GM23338 (cell line): ENCODE measurements around the gene FHAD1. TPM values are rescaled to one million over a fixed set of nuclear protein-coding genes. Genes with fewer than 3 reads are reported as not detected.

Source experiments
- ATAC-seq: fragments of 200-7000 bp; cut with Tn5 transposase; 3 replicates; pipeline ENCODE4 v1.9.1; 2020
- DNase-seq: peaks from one replicate; pipeline ENCODE4 v3.0.0-alpha.2; 2015; ENCODE audit warnings: low spot score
- H2AFZ ChIP-seq: fragments of 200-600 bp; sonication (generic); 2 replicates; pipeline ENCODE4 v1.8.0; 2016; ENCODE audit warnings: antibody characterized with exemption, mild to moderate bottlenecking, moderate library complexity
- H3F3A ChIP-seq: fragments of 200-600 bp; sonication (generic); replicated peaks from 2 replicates; pipeline ENCODE4 v1.8.0; 2017; ENCODE audit warnings: antibody characterized with exemption, mixed run types, low read depth
- H3K27ac ChIP-seq: fragments of 200-600 bp; sonication (generic); 2 replicates; pipeline ENCODE4 v1.6.1; 2016; ENCODE audit warnings: low read depth
- H3K27me3 ChIP-seq: fragments of 200-600 bp; sonication (generic); 2 replicates; pipeline ENCODE4 v1.8.0; 2016; ENCODE audit warnings: mild to moderate bottlenecking, mixed run types, moderate library complexity; ENCODE audit not compliant: insufficient read depth
- H3K36me3 ChIP-seq: fragments of 200-600 bp; sonication (generic); 2 replicates; pipeline ENCODE4 v1.8.0; 2016; ENCODE audit warnings: mild to moderate bottlenecking; ENCODE audit not compliant: insufficient read depth
- H3K4me1 ChIP-seq: fragments of 200-600 bp; sonication (generic); 2 replicates; pipeline ENCODE4 v1.8.0; 2016; ENCODE audit warnings: mild to moderate bottlenecking, moderate library complexity; ENCODE audit not compliant: insufficient read depth
- H3K4me2 ChIP-seq: fragments of 200-600 bp; sonication (generic); 2 replicates; pipeline ENCODE4 v1.7.1; 2017; ENCODE audit warnings: mixed run types
- H3K4me3 ChIP-seq: fragments of 200-600 bp; sonication (generic); 2 replicates; pipeline ENCODE4 v1.6.1; 2016; ENCODE audit warnings: mixed run types
- H3K79me2 ChIP-seq: fragments of 200-600 bp; sonication (generic); replicated peaks from 2 replicates; pipeline ENCODE4 v1.8.0; 2017; ENCODE audit warnings: mild to moderate bottlenecking; ENCODE audit not compliant: insufficient read depth
- H3K9me2 ChIP-seq: fragments of 200-600 bp; sonication (generic); 2 replicates; pipeline ENCODE4 v1.8.0; 2017; ENCODE audit not compliant: insufficient read depth
- H4K20me1 ChIP-seq: fragments of 200-600 bp; sonication (generic); replicated peaks from 2 replicates; pipeline ENCODE4 v1.8.0; 2017; ENCODE audit warnings: mild to moderate bottlenecking; ENCODE audit not compliant: insufficient read depth
- H3K27ac Mint-ChIP-seq: 2 replicates; pipeline ENCODE4 v1.8.0; 2020; ENCODE audit warnings: inconsistent platforms, mild to moderate bottlenecking, moderate library complexity, mixed read lengths
- H3K27me3 Mint-ChIP-seq: 3 replicates; pipeline ENCODE4 v1.8.0; 2022; ENCODE audit warnings: low read depth, mild to moderate bottlenecking, moderate library complexity, mixed read lengths, inconsistent platforms; ENCODE audit not compliant: insufficient read depth, poor library complexity
- H3K36me3 Mint-ChIP-seq: 3 replicates; pipeline ENCODE4 v1.8.0; 2021; ENCODE audit warnings: low read depth, mild to moderate bottlenecking, inconsistent platforms, moderate library complexity, mixed read lengths
- H3K4me1 Mint-ChIP-seq: 3 replicates; pipeline ENCODE4 v1.8.0; 2020; ENCODE audit warnings: mild to moderate bottlenecking, inconsistent platforms, mixed read lengths
- H3K4me3 Mint-ChIP-seq: 3 replicates; pipeline ENCODE4 v1.8.0; 2021; ENCODE audit warnings: moderate library complexity, mild to moderate bottlenecking, inconsistent platforms, mixed read lengths
- H3K9me3 Mint-ChIP-seq: 3 replicates; pipeline ENCODE4 v1.8.0; 2020; ENCODE audit warnings: moderate library complexity, mild to moderate bottlenecking, inconsistent platforms, mixed read lengths
- CREB1 ChIP-seq: fragments of 250-450 bp; sonication (Bioruptor Pico); IDR thresholded peaks from 2 replicates; pipeline ENCODE4 v1.5.0; 2020; ENCODE audit warnings: low read depth, mild to moderate bottlenecking, moderate library complexity
- EZH2 ChIP-seq: fragments of 200-600 bp; sonication (generic); IDR thresholded peaks from one replicate; pipeline ENCODE4 v1.8.0; 2017; ENCODE audit warnings: antibody characterized with exemption, mild to moderate bottlenecking, low read depth; ENCODE audit not compliant: unreplicated experiment
- EZH2phosphoT487 ChIP-seq: fragments of 200-600 bp; sonication (generic); IDR thresholded peaks from one replicate; pipeline ENCODE4 v1.8.1; 2018; ENCODE audit warnings: antibody characterized with exemption; ENCODE audit not compliant: unreplicated experiment
- JUNB ChIP-seq: IDR thresholded peaks from one replicate; pipeline ENCODE4 v1.6.1; 2016; ENCODE audit warnings: antibody characterized with exemption; ENCODE audit not compliant: unreplicated experiment
- NANOG ChIP-seq: IDR thresholded peaks from 2 replicates; pipeline ENCODE4 v1.6.1; 2016; ENCODE audit warnings: antibody characterized with exemption, borderline replicate concordance
- POLR2AphosphoS5 ChIP-seq: IDR thresholded peaks from 2 replicates; pipeline ENCODE4 v1.6.1; 2016; ENCODE audit warnings: antibody characterized with exemption, low read depth
- STAT1 ChIP-seq: IDR thresholded peaks from one replicate; pipeline ENCODE4 v1.6.1; 2016; ENCODE audit warnings: antibody characterized with exemption; ENCODE audit not compliant: unreplicated experiment
- ZNF114 ChIP-seq: fragments of 250-450 bp; sonication (Bioruptor Pico); IDR thresholded peaks from 2 replicates; pipeline ENCODE4 v1.5.0; 2020; ENCODE audit warnings: mild to moderate bottlenecking, moderate library complexity
- ZNF331 ChIP-seq: fragments of 250-450 bp; sonication (Bioruptor Pico); IDR thresholded peaks from 2 replicates; pipeline ENCODE4 v1.5.0; 2020; ENCODE audit warnings: low read depth, mild to moderate bottlenecking, moderate library complexity
- polyA plus RNA-seq: library from polyadenylated mRNA; unstranded; fragments of >200 nt; fragmentation: Nextera tagmentation; extraction: Ambion mirVana; gene quantifications from 2 replicates; pipeline ENCODE4 v1.2.1, GENCODE V29; 2016
- total RNA-seq: library from RNA; depleted of rRNA; stranded (reverse); fragments of >200 nt; shearing (Covaris generic); gene quantifications from 2 replicates; pipeline ENCODE4 v1.2.3, GENCODE V29; 2014
- TF ChIP-seq, protein P1 (sequence below): fragments of 250-450 bp; sonication (Bioruptor Pico); IDR thresholded peaks from 2 replicates; pipeline ENCODE4 v1.5.0; 2020; ENCODE audit warnings: mild to moderate bottlenecking, moderate library complexity
- TF ChIP-seq, protein P2 (sequence below): IDR thresholded peaks from one replicate; pipeline ENCODE4 v1.6.1; 2018; ENCODE audit warnings: antibody characterized with exemption; ENCODE audit not compliant: unreplicated experiment
- TF ChIP-seq, protein P3 (sequence below), 2 experiments: fragments of 200-600 bp in 1 of 2; sonication (generic) in 1 of 2; conservative IDR thresholded peaks; 2 replicates each; pipeline versions ENCODE4 v1.5.1 to v1.6.1; 2016 to 2017; ENCODE audit warnings: antibody characterized with exemption in 2 of 2, low read depth in 2 of 2, mild to moderate bottlenecking in 2 of 2, moderate library complexity in 1 of 2
- TF ChIP-seq, protein P4 (sequence below): IDR thresholded peaks from 2 replicates; pipeline ENCODE4 v1.6.1; 2016; ENCODE audit warnings: antibody characterized with exemption

FHAD1 gene
- total and polyA plus RNA-seq, 2 experiments from 2014 or later: 1.8 to 3.3 TPM

DNA sequence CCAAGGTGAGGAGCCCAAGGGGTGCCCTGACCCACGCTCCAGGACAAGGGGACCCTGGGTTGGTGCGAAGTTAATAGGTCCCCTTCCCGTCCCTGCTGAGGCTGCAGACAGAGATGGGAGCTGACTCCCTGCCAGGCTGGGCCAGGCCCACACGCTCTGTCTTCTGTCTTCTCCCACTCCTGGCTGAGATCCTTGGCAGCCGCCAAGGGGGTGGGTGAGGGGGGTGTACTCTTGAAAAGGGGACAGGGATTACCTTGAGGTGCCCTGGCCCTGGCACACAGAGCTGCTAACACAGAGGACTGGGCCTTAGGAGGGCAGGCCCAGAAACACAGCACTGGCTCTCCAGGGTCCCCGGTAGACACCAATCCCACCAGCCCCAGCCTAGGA, 180.2 kb downstream of the FHAD1 start:
- TF ChIP-seq CREB1 (no peak), EZH2phosphoT487 (no peak), JUNB (no peak), ZNF331 (CRISPR knock-in tag) (no peak), STAT1 (no peak), EZH2 (no peak), NANOG (no peak), ZNF114 (CRISPR knock-in tag) (no peak), POLR2AphosphoS5 (no peak)
- TF ChIP-seq, protein P1, sequence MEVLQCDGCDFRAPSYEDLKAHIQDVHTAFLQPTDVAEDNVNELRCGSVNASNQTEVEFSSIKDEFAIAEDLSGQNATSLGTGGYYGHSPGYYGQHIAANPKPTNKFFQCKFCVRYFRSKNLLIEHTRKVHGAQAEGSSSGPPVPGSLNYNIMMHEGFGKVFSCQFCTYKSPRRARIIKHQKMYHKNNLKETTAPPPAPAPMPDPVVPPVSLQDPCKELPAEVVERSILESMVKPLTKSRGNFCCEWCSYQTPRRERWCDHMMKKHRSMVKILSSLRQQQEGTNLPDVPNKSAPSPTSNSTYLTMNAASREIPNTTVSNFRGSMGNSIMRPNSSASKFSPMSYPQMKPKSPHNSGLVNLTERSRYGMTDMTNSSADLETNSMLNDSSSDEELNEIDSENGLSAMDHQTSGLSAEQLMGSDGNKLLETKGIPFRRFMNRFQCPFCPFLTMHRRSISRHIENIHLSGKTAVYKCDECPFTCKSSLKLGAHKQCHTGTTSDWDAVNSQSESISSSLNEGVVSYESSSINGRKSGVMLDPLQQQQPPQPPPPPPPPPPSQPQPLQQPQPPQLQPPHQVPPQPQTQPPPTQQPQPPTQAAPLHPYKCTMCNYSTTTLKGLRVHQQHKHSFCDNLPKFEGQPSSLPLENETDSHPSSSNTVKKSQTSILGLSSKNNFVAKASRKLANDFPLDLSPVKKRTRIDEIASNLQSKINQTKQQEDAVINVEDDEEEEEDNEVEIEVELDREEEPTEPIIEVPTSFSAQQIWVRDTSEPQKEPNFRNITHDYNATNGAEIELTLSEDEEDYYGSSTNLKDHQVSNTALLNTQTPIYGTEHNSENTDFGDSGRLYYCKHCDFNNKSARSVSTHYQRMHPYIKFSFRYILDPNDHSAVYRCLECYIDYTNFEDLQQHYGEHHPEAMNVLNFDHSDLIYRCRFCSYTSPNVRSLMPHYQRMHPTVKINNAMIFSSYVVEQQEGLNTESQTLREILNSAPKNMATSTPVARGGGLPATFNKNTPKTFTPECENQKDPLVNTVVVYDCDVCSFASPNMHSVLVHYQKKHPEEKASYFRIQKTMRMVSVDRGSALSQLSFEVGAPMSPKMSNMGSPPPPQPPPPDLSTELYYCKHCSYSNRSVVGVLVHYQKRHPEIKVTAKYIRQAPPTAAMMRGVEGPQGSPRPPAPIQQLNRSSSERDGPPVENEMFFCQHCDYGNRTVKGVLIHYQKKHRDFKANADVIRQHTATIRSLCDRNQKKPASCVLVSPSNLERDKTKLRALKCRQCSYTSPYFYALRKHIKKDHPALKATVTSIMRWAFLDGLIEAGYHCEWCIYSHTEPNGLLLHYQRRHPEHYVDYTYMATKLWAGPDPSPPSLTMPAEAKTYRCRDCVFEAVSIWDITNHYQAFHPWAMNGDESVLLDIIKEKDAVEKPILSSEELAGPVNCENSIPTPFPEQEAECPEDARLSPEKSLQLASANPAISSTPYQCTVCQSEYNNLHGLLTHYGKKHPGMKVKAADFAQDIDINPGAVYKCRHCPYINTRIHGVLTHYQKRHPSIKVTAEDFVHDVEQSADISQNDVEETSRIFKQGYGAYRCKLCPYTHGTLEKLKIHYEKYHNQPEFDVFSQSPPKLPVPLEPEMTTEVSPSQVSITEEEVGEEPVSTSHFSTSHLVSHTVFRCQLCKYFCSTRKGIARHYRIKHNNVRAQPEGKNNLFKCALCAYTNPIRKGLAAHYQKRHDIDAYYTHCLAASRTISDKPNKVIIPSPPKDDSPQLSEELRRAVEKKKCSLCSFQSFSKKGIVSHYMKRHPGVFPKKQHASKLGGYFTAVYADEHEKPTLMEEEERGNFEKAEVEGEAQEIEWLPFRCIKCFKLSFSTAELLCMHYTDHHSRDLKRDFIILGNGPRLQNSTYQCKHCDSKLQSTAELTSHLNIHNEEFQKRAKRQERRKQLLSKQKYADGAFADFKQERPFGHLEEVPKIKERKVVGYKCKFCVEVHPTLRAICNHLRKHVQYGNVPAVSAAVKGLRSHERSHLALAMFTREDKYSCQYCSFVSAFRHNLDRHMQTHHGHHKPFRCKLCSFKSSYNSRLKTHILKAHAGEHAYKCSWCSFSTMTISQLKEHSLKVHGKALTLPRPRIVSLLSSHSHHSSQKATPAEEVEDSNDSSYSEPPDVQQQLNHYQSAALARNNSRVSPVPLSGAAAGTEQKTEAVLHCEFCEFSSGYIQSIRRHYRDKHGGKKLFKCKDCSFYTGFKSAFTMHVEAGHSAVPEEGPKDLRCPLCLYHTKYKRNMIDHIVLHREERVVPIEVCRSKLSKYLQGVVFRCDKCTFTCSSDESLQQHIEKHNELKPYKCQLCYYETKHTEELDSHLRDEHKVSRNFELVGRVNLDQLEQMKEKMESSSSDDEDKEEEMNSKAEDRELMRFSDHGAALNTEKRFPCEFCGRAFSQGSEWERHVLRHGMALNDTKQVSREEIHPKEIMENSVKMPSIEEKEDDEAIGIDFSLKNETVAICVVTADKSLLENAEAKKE: no peak
- TF ChIP-seq, protein P2, sequence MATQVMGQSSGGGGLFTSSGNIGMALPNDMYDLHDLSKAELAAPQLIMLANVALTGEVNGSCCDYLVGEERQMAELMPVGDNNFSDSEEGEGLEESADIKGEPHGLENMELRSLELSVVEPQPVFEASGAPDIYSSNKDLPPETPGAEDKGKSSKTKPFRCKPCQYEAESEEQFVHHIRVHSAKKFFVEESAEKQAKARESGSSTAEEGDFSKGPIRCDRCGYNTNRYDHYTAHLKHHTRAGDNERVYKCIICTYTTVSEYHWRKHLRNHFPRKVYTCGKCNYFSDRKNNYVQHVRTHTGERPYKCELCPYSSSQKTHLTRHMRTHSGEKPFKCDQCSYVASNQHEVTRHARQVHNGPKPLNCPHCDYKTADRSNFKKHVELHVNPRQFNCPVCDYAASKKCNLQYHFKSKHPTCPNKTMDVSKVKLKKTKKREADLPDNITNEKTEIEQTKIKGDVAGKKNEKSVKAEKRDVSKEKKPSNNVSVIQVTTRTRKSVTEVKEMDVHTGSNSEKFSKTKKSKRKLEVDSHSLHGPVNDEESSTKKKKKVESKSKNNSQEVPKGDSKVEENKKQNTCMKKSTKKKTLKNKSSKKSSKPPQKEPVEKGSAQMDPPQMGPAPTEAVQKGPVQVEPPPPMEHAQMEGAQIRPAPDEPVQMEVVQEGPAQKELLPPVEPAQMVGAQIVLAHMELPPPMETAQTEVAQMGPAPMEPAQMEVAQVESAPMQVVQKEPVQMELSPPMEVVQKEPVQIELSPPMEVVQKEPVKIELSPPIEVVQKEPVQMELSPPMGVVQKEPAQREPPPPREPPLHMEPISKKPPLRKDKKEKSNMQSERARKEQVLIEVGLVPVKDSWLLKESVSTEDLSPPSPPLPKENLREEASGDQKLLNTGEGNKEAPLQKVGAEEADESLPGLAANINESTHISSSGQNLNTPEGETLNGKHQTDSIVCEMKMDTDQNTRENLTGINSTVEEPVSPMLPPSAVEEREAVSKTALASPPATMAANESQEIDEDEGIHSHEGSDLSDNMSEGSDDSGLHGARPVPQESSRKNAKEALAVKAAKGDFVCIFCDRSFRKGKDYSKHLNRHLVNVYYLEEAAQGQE: no peak
- TF ChIP-seq, protein P3, sequence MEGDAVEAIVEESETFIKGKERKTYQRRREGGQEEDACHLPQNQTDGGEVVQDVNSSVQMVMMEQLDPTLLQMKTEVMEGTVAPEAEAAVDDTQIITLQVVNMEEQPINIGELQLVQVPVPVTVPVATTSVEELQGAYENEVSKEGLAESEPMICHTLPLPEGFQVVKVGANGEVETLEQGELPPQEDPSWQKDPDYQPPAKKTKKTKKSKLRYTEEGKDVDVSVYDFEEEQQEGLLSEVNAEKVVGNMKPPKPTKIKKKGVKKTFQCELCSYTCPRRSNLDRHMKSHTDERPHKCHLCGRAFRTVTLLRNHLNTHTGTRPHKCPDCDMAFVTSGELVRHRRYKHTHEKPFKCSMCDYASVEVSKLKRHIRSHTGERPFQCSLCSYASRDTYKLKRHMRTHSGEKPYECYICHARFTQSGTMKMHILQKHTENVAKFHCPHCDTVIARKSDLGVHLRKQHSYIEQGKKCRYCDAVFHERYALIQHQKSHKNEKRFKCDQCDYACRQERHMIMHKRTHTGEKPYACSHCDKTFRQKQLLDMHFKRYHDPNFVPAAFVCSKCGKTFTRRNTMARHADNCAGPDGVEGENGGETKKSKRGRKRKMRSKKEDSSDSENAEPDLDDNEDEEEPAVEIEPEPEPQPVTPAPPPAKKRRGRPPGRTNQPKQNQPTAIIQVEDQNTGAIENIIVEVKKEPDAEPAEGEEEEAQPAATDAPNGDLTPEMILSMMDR (conservative IDR thresholded peaks at IDR 0.05; ENCODE audit: low read depth in 2 of 2): no peak
- TF ChIP-seq, protein P4, sequence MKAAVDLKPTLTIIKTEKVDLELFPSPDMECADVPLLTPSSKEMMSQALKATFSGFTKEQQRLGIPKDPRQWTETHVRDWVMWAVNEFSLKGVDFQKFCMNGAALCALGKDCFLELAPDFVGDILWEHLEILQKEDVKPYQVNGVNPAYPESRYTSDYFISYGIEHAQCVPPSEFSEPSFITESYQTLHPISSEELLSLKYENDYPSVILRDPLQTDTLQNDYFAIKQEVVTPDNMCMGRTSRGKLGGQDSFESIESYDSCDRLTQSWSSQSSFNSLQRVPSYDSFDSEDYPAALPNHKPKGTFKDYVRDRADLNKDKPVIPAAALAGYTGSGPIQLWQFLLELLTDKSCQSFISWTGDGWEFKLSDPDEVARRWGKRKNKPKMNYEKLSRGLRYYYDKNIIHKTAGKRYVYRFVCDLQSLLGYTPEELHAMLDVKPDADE: no peak
- Histone ChIP-seq H3K4me2 (no peak overlapping the region), H3K4me1 (no peaks in the 10 kb centered on the region), H4K20me1 (no peaks in the 10 kb centered on the region), H3K4me3 (no peak overlapping the region), H3K27me3 (no peaks in the 10 kb centered on the region), H3K36me3 (no peaks in the 10 kb centered on the region), H3K79me2 (no peaks in the 10 kb centered on the region), H3K27ac (no peak overlapping the region), H2AFZ (no peak overlapping the region), H3K9me2 (no peaks in the 10 kb centered on the region), H3F3A (no peaks in the 10 kb centered on the region)
- Mint-ChIP-seq H3K9me3 (no peaks in the 10 kb centered on the region), H3K36me3 (no peaks in the 10 kb centered on the region; the same call in 2 of the 3 replicates), H3K4me1 (peaks cover 10% of the 10 kb centered on the region; the same call in 2 of the 3 replicates), H3K4me3 (no peak overlapping the region), H3K27ac (no peak overlapping the region), H3K27me3 (peaks cover 13% of the 10 kb centered on the region)
- ATAC-seq (no peak), DNase-seq (no peak)
